GM19099 (cell line): ENCODE data around the gene SDHAF1.

Source experiments
- POLR2A ChIP-seq: IDR thresholded peaks from 3 replicates; pipeline ENCODE4 v1.6.1; 2011; ENCODE audit warnings: low read depth; ENCODE audit not compliant: insufficient read length; ENCODE audit errors: extremely low read depth

The SDHAF1 gene

GRCh38 chr19:35995048-35995993, at the start of gene SDHAF1:
SDHAF1 (plus strand) TSS chr19:35995188; CDS start chr19:35995275, 87 bp downstream.
- TF ChIP-seq POLR2A, result peak; percentile 79

- no peak for TF ChIP-seq POLR2A
Measured at GRCh38 chr19:35946203-35946602, 48.8 kb upstream of the SDHAF1 start.

- TF ChIP-seq POLR2A, result no peak
Measured at GRCh38 chr19:35949131-35949530, 45.9 kb upstream of the SDHAF1 start.

- no peak for TF ChIP-seq POLR2A
Measured at GRCh38 chr19:35955881-35956634, 38.9 kb upstream of the SDHAF1 start.

- TF ChIP-seq POLR2A, result no peak
Measured at GRCh38 chr19:35958660-35959039, 36.3 kb upstream of the SDHAF1 start.

- no peak for TF ChIP-seq POLR2A
Measured at GRCh38 chr19:35959040-35959967, 35.7 kb upstream of the SDHAF1 start.

GRCh38 chr19:35959968-35960320, 35.0 kb upstream of the SDHAF1 start:
- no peak for TF ChIP-seq POLR2A

- no peak for TF ChIP-seq POLR2A
Measured at GRCh38 chr19:35960432-35960972, 34.5 kb upstream of the SDHAF1 start.

- no peak for TF ChIP-seq POLR2A
Measured at GRCh38 chr19:35963514-35963913, 31.5 kb upstream of the SDHAF1 start.

- no peak for TF ChIP-seq POLR2A
Measured at GRCh38 chr19:35966771-35967170, 28.2 kb upstream of the SDHAF1 start.

- TF ChIP-seq POLR2A, result no peak
Measured at GRCh38 chr19:35973487-35973886, 21.5 kb upstream of the SDHAF1 start.

- no peak for TF ChIP-seq POLR2A
Measured at GRCh38 chr19:35975608-35976214, 19.3 kb upstream of the SDHAF1 start.

GRCh38 chr19:35977446-35978222, 17.4 kb upstream of the SDHAF1 start:
- TF ChIP-seq POLR2A, result no peak

GRCh38 chr19:35978271-35978670, 16.7 kb upstream of the SDHAF1 start:
- TF ChIP-seq POLR2A, result no peak

- no peak for TF ChIP-seq POLR2A
Measured at GRCh38 chr19:35978832-35979365, 16.1 kb upstream of the SDHAF1 start.
